ENCODE measurements around the gene CHPF. TPM values are rescaled to one million over a fixed set of nuclear protein-coding genes. Genes with fewer than 3 reads are reported as not detected.

CHPF gene
- total RNA-seq, 1 experiment from 2014 or later, result 111 TPM

DNA sequence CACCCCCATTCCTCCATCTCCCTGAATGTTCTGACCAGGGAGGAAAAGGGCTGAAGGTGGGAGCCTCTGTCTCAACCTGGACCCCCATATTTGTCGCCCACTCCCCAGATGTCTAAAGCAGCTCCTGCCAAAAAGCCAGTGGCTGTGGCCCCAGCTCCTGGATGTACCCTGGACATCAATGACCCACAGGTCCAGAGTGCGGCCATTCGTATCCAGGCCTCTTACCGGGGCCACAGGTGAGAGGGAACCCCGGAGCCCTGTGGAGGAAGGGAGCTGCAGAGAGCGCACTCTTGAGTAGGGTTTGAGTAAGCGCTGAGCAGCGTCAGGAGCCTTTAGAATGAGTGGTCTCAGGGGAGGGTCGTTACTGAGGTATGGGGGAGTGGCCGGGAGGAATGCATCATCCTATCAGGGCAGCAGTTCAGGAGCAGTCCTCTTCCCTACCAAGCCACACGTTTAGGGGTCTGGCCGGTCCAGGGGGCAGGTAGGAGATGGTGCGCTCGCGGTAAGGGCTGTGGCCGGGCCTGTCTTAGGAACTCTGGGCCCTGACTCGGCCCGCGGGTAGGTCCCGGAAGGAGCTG lies 47.3 kb downstream of the CHPF start:
- DNase-seq (ENCODE audit: low read depth, low spot score), result no peak
- in situ Hi-C loops (cut with HindIII; ENCODE audit: low pct_unique_long_range_greater_than_20kb, low sequenced_read_pairs), result no loop called here

DNA sequence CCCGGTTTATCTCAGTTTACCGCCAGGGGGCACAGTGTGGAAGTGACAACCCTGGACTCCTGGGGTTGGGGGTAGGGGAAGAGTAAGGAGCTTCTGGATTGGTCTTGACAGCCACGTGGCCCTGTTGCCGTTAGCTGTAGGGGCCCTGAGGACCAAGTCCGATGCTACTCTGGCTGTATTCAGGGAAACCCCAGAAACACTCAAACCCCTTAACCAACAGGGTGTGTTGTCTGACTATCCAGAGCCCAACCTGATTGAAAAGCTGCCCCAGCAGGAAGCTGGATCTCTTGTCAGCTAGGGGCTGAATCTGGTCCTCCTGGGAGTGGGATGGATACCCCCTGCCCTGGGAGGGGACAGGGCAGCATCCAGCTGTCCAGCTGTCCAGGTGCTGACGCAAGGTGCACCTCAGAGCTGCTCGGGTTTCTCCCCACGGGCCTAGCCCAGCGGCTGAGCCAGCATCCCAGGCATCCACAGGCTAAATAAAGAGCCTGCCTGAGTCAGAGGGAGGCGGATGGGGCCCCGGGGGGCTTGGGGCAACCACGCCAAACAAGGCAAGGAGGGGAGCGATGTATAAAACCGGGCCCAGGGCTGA lies 48.0 kb downstream of the CHPF start:
- peak; percentile 84 for DNase-seq (ENCODE audit: low read depth, low spot score)
- in situ Hi-C loops (cut with HindIII; ENCODE audit: low pct_unique_long_range_greater_than_20kb, low sequenced_read_pairs), result no loop called here

DNA sequence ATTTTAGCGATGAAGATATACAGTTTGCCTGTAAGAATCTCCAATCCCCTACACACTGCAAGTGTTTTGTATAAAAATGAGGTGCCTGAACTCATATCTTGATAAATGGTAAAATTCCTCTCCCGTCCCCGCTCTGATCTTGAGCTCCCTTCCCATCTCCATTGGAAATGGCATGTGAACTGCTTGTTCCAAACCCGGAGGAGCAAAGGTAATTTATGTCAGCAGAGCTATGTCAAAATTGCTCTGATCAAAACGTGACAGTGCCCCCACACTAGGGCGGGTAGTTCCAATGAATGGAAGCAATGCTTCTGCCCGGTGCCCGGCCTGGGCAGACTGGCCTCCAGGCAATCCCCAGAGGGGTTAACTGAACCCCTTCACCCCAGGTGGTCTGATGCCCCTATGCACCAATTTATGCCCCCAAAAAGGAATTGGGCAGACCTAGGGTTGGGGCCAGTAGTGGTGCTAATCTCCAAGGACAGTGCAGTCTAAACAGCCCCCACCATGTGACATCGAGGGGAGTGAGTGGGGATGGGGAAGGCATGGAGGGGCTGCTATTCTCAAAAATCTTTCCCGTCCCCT lies 48.6 kb downstream of the CHPF start:
- in situ Hi-C loops (cut with HindIII; ENCODE audit: low pct_unique_long_range_greater_than_20kb, low sequenced_read_pairs), result no loop called here
- no peak for DNase-seq (ENCODE audit: low read depth, low spot score)

- no peak for DNase-seq (ENCODE audit: low read depth, low spot score)
- in situ Hi-C loops (cut with HindIII; ENCODE audit: low pct_unique_long_range_greater_than_20kb, low sequenced_read_pairs), result no loop called here
These were observed 50.5 kb downstream of the CHPF start for GRCh38 chr2:219493086-219493485.

- in situ Hi-C loops (cut with HindIII; ENCODE audit: low pct_unique_long_range_greater_than_20kb, low sequenced_read_pairs), result no loop called here
- DNase-seq (ENCODE audit: low read depth, low spot score), result no peak
These were observed 51.0 kb downstream of the CHPF start for GRCh38 chr2:219492575-219492974.

DNA sequence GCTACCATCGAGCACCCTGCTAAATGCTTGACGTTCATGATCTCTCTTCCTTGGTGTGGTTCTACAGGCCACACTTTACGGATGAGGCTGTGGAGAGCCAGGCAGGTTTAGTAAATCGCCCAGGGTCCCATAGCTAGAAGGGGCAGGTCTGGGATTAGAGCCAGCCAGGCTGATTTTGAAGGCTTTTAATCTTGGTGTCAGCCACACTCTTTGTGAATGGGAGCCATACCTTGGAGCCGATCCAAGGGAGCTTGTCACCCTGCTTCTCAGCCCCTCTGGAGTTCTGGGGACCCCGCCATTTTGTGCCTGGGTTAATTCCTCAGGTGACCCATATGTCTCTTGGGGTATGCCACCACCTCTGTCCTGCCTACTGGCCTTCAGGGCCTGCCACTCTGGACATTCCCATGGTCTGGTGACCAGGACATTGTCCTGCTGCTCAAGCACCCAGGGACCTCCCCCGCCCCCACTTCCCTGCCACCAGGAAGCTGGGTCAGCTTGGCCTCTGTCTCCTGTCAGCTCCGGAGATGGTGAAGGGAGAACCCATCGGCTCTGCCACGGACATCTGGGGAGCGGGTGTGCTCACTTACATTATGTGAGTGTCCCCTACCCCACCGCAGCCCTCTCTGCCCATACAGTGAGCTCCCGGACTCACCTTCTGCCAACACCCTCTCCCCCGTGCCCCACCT lies 52.2 kb downstream of the CHPF start:
- in situ Hi-C loops (cut with HindIII; ENCODE audit: low pct_unique_long_range_greater_than_20kb, low sequenced_read_pairs), result no loop called here
- DNase-seq (ENCODE audit: low read depth, low spot score), result no peak

DNA sequence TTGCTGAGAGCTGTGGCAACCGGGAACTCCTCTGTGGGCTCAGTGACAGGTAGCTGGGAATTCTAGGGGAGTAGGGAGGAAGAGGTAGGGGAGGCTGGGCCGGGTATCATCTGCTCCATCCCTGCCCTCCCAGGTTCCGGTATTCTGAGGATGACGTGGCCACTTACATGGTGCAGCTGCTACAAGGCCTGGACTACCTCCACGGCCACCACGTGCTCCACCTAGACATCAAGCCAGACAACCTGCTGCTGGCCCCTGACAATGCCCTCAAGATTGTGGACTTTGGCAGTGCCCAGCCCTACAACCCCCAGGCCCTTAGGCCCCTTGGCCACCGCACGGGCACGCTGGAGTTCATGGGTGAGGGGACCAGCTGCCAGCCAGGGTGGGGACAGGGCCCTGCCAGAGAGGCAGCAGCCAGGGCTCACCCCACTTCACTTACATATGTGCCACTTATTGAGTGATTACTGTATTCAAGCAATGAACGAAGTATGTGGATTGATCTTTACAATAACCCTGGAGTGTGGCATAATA lies 52.9 kb downstream of the CHPF start:
- in situ Hi-C loops (cut with HindIII; ENCODE audit: low pct_unique_long_range_greater_than_20kb, low sequenced_read_pairs), result no loop called here
- DNase-seq (ENCODE audit: low read depth, low spot score), result no peak

DNA sequence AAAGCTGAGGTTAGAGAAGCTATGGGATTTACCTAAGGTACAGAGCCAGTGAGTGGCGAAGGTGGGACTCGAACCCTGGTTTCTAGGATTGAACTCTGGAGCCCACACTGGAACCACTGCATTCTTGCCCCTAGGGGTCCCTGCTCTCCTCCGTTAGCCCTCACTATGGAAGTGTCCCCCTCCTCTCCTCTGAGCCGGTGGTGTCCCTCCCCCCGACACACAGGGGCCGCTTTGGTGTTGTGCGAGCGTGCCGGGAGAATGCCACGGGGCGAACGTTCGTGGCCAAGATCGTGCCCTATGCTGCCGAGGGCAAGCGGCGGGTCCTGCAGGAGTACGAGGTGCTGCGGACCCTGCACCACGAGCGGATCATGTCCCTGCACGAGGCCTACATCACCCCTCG lies 53.4 kb downstream of the CHPF start:
- DNase-seq (ENCODE audit: low read depth, low spot score), result no peak
- in situ Hi-C loops (cut with HindIII; ENCODE audit: low pct_unique_long_range_greater_than_20kb, low sequenced_read_pairs), result no loop called here

DNA sequence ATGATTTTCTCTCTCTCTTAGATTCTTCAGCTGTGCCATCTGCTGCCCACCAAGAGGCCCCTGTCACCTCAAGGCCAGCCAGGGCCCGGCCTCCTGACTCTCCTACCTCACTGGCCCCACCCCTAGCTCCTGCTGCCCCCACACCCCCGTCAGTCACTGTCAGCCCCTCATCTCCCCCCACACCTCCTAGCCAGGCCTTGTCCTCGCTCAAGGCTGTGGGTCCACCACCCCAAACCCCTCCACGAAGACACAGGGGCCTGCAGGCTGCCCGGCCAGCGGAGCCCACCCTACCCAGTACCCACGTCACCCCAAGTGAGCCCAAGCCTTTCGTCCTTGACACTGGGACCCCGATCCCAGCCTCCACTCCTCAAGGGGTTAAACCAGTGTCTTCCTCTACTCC lies 54.3 kb downstream of the CHPF start:
- in situ Hi-C loops (cut with HindIII; ENCODE audit: low pct_unique_long_range_greater_than_20kb, low sequenced_read_pairs), result no loop called here
- DNase-seq (ENCODE audit: low read depth, low spot score), result no peak

Small RNAs within 50 kb of the gene (small RNA-seq; reads per million reads assigned to genes)
- gene MIR3132 (0 reads per million in 2 experiments), gene RN7SKP213 (0 to 0.24 reads per million in 2 experiments)

Other genes with a start within 250 kb of the CHPF start
- 1.5 and 2.8 TPM in 2 replicates for gene PTPRN, start 234.4 kb downstream of the CHPF start, total RNA-seq (2014; rRNA removed; shearing (Covaris generic))
- gene RESP18, start 211.1 kb downstream of the CHPF start, total RNA-seq (2014; rRNA removed; shearing (Covaris generic)), result not detected in 2 replicates
- 46.8 and 50.1 TPM in 2 replicates for gene DNPEP, start 155.9 kb downstream of the CHPF start, total RNA-seq (2014; rRNA removed; shearing (Covaris generic))
- 0.13 TPM in 1 of 2 replicates, not detected in the other for gene DES, start 125.4 kb downstream of the CHPF start, total RNA-seq (2014; rRNA removed; shearing (Covaris generic))
- gene SPEG, start 109.0 kb downstream of the CHPF start, total RNA-seq (2014; rRNA removed; shearing (Covaris generic)), result 1.9 and 2.3 TPM in 2 replicates
- gene GMPPA, start 44.9 kb downstream of the CHPF start, total RNA-seq (2014; rRNA removed; shearing (Covaris generic)), result 60.6 and 64.8 TPM in 2 replicates
- gene ASIC4, start 29.3 kb downstream of the CHPF start, total RNA-seq (2014; rRNA removed; shearing (Covaris generic)), result not detected in 2 replicates
- gene TMEM198, start 219 bp upstream of the CHPF start, total RNA-seq (2014; rRNA removed; shearing (Covaris generic)), result 2.1 TPM in 2 replicates
- 30.7 and 34.7 TPM in 2 replicates for gene OBSL1, start 27.7 kb upstream of the CHPF start, total RNA-seq (2014; rRNA removed; shearing (Covaris generic))
- gene INHA, start 28.5 kb upstream of the CHPF start, total RNA-seq (2014; rRNA removed; shearing (Covaris generic)), result 0.18 TPM in 1 of 2 replicates, not detected in the other
- 13.9 and 14.7 TPM in 2 replicates for gene STK11IP, start 54.0 kb upstream of the CHPF start, total RNA-seq (2014; rRNA removed; shearing (Covaris generic))
- gene SLC4A3, start 83.8 kb upstream of the CHPF start, total RNA-seq (2014; rRNA removed; shearing (Covaris generic)), result 2.9 and 4.0 TPM in 2 replicates